ENCODE results near the gene CCDC142.

DNA sequence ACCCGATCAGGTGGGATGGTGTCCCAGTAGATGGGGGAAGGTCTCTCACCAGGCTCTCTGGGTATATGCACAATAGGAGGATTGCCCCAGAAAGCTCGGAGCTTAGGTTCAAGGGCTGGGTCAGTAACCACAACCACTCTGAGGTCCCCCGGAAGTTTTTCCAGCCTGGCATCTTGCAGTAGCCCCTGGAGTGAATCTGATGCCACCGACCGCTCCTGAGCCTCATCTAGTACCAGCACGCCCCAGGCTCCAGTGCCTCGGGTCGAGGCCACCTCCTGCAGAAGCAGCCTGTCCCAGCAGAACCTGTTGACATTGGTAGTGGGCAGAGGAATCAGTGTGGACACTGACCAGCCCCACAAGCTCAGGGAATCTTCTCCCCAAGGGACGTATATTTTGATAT, 41.2 kb upstream of the CCDC142 start:
- TF ChIP-seq CTCF (conservative IDR thresholded peaks at IDR 0.05; ENCODE audit: low read depth in 2 of 2) = no peak
- TF ChIP-seq STAT1 (IDR thresholded peaks at IDR 0.05; ENCODE audit: unreplicated experiment) = no peak

All from GM23338 (cell line).